ENCODE measurements around the gene WDR93.

WDR93 gene

GRCh38 chr15:89759835-89760234 is 69.2 kb downstream of the WDR93 start:
- no peak for DNase-seq (ENCODE audit: low spot score)
- TF ChIP-seq CTCF (IDR thresholded peaks at IDR 0.05): no peak
- no peak overlapping the region for H3K27ac ChIP-seq

DNA sequence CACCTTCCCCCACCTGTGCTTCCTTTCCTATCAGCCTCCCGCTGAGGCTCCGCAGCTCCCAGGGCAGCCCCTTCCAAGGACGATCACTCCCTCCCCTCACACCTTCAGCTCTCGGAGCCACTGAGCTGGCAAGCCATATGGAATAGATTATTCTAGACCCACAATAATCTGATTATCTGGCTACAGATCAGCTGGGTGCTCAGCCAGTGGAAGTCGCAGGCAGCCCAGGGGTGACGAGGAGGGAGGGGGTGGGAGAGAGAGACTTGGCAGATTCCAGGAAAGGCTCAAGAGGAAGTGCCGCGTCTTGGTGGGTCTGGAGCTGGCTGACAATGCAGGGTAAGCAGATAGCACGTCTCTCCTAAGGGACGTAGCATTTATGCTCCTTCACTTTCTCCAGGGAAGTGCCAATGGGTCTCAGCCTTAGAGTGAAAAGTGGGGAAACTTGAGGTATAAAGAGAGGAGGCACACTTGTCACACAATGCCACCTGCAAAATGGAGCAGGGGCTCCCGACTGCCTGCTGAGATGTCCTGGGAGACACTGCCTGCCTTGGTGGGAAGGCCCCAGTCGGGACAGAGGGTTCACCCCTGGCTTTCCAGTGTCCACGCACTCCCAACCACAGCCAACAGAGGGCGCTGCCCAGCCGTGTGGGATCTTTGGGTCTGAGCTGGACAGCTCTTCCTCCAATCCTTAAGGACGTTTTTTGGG is 69.8 kb downstream of the WDR93 start:
- TF ChIP-seq CTCF (IDR thresholded peaks at IDR 0.05): peak; percentile 80
- Histone ChIP-seq H3K27ac (no peak overlapping the region), H3K4me3 (no peak overlapping the region)
- DNase-seq (ENCODE audit: low spot score): no peak

More at GRCh38 chr15:89759835-89760234, 69.2 kb downstream of the WDR93 start:
- no peak overlapping the region for H3K4me3 ChIP-seq

- DNase-seq (ENCODE audit: low spot score): no peak
- no peak overlapping the region for H3K27ac ChIP-seq
- no peak overlapping the region for H3K4me3 ChIP-seq
- TF ChIP-seq CTCF (IDR thresholded peaks at IDR 0.05): no peak
Observed at GRCh38 chr15:89761009-89761831, 70.6 kb downstream of the WDR93 start.

GRCh38 chr15:89761929-89762328 is 71.3 kb downstream of the WDR93 start:
- Histone ChIP-seq H3K4me3 (no peak overlapping the region), H3K27ac (no peak overlapping the region)
- DNase-seq (ENCODE audit: low spot score): no peak
- TF ChIP-seq CTCF (IDR thresholded peaks at IDR 0.05): no peak

DNA sequence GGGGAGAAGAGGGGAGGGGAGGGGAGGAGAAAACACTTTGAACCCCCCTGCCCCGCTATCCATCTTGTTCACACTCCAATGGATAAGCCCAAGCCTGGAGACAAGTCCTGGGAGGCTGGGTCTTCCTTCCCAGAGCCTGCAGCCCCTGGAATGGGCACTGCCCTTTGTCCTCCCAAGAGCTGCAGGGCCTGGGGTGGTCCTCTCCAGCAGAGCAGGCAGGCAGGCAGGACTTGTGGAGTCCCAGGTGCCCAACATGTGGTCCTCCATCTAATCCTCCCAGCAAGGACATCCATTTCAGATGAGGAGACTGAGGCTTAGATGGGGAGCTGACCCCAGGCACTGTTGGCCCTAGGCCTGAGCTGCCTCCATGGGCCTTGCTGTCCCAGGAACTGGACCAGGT is 75.1 kb downstream of the WDR93 start:
- H3K4me3 ChIP-seq: no peak overlapping the region
- DNase-seq (ENCODE audit: low spot score): no peak
- H3K27ac ChIP-seq: no peak overlapping the region
- no peak for TF ChIP-seq CTCF (IDR thresholded peaks at IDR 0.05)

DNA sequence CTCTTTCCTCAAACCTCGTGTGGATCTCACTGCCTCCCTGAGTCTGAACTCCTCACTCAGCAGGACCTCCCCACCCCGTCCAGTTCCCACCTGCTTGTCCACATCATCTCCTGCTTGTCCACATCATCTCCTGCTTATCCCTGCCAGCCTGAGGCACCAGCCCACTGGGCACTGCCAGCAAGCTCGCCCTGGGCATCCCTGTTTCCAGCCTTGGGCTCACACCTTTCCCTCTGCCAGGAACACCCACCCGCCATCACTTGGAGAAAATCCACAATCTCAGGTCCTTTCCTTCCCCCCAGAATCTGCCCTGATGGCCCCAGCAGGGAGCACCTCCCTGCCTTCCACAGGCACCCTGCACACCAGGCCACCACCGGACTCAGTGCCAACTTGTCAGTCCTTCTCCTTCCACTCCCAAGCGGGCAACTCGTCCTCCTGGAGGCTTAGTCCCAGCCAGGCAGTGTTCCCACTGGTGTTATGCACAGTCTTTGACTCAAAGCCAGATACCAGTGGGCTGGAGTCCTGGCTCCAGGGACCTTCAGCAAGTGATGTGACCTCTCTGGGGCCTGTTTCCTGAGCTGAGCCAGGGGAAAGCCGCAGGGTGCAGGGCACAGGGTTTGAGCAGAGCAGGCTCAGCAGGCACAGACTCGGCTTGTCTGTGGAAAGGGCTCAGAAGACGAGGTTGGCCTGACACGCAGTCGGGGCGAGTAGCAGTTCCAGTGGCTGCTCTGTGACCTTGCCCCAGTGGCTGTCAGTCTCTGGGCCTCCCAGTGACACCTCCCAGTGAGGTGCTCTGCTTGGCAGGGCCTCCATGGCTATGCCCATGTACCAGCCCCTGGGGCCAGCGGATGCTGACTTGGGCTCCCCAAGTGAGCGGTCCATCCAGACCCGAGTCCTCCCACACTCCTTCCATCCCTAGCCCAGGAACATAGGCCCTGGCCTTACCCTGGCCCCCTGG is 76.0 kb downstream of the WDR93 start:
- TF ChIP-seq CTCF (IDR thresholded peaks at IDR 0.05): no peak
- Histone ChIP-seq H3K4me3 (no peak overlapping the region), H3K27ac (no peak overlapping the region)
- no peak for DNase-seq (ENCODE audit: low spot score)
